Putamen (tissue), 1 donor: Measurements from ENCODE around the gene RB1.
"Not testable (repeated sequence)": the region's sequence is repeated elsewhere in the genome, so short reads cannot be mapped to it uniquely, and the experiment has no call there.

Source experiments
- DNase-seq: peaks from one replicate; pipeline ENCODE4 v3.0.0-alpha.2; 2016; ENCODE audit warnings: low spot score

The RB1 gene

DNA sequence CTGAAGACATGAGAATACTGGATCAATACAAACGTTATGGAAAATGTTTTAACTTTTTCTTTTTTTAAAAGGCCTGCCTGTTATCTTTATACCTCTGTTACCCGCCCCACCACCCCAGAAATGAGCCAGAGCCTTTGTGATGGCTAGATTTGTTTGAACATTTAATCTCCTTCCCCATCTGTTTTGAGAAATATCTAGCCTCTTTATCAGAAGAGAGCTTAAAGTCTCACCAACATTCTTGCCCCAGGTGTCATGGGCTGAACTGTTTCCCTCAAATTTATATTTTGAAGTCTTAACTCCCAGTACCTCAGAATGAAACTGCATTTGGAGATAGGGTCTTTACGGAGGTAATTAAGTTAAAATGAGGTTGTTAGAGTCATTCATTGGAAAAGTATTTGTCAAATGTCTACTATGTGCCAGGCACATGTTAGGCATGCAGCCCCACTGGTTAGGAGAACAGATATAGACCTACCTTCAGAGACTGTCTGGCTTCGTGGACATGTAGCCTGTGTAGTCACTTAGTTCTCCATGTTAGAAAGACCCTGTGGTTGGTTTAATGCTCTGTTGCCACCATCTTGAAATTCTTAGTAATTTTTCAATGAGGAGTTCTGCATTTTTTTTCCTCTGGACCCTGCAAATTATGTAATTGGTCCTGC lies 6.3 kb upstream of the RB1 start:
- no peak for DNase-seq

DNA sequence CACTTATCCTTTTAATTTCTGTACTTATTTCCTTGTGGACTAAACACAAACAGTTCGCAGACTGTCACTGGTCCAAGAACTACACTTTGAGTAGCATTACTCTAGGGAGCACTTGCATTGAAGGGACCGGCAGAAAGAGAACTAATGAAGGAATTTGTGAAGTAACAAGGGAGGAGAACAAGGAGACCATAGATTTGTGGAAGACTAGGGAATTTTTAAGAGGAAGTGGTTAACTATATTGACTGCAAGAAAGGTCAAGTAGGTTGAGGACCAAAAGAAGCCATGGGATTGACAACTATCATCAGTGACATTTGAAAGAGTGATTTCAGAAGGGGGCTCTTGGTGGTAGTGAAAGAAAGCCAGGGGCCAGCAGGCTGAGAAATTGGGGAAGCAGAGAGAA lies 4.0 kb upstream of the RB1 start:
- no peak for DNase-seq

DNA sequence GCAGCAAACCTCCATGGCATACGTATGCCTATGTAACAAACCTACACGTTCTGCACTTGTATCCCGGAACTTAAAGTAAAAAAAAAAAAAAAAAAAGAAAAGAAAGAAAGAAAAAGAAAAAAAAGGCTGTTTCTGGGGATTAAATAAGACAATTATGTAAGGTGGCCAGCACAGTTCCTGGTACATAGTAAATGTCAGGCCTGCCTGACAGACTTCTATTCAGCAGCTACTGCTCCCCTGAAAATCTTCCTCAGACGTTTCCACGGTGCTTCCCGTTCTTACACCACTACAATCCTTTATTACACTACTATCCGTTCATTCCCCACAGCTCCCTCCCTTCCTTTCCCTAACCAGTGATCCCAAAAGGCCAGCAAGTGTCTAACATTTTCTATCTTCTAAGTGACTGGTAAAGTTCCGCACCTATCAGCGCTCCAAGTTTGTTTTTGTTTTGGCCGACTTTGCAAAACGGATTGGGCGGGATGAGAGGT lies 636 bp upstream of the RB1 start:
- DNase-seq: peak; percentile 15

DNA sequence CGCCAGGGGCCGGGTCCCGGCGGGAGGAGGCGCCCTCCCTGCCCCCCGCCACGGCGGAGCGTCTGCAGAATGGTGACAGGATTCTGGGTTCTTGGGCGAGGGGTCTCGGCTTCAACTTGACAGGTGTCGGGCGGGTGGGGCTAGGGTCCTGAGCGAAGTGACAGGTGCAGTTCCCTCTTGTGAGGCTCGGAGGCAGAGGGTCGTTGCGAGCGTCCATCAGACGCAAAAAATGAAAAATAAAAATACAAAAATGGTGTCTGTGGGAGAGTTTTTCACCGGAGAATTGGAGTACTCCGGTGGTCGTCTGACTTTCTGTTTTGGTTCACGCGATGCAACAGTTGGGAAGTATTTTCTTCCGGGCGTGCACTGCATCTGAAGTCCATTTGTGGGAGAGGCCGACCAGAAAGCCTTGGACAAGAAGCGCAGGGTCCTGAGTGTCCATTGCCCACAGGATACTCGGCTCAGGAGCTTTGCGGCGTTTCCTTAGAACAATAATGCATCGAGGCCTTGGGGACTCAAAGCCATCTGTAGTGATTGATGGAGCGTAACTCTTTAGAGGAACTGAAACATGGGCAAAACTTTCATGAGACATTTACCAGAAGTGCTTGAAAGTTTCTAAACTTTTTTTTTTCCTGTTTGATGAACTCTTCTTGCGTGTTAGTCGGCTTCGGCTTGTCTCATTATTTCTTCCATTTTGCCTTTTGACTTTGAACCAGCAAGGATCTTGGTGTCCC lies 759 bp downstream of the RB1 start:
- DNase-seq: peak; percentile 25

DNA sequence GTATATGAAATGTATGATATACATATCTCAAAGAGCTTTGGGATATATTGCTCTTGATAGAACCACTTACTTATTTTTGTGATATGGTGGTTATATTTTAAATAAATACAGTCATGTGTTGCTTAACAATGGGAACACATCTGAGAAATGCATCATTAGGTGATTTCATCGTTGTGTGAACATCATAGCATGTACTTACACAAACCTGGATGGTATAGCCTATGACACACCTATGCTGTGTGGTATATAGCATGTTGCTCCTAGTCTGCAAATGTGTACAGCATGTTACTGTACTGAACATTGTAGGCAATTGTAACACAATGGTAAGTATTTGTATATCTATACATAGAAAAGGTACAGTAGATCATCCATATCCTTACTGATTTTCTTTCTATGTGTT lies 7.7 kb downstream of the RB1 start:
- DNase-seq: no peak

DNA sequence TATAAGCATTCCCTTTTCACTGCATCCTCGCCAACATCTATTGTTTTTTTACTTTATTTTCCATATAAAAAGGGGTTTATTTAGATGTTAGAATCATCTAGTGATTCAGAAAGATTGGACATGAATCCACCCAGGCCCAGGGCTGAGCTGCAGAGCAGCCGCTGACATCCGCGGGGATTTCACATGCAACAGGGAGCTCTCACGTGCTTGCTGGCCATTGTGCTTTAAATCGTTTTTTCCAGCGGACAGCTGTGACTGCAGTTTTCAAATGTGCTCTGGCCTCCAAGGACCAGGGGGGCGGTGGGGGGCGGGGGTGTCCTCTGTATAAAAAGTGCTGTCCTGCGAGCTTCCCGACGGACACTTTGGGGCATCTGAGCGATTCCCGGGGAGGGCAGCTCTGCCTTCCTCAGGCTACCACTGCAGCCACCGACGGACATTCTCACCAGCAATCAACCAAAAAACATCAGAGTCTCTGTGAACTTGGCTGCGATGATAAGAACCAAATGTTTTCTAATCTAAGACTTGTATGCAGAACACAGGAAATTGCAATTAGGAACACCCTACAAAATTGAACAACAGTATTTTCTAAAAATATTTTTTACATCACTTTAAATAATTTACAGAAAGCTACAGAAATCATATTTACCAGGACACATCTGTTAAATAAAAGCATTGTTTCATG lies 12.6 kb downstream of the RB1 start:
- DNase-seq: no peak

DNA sequence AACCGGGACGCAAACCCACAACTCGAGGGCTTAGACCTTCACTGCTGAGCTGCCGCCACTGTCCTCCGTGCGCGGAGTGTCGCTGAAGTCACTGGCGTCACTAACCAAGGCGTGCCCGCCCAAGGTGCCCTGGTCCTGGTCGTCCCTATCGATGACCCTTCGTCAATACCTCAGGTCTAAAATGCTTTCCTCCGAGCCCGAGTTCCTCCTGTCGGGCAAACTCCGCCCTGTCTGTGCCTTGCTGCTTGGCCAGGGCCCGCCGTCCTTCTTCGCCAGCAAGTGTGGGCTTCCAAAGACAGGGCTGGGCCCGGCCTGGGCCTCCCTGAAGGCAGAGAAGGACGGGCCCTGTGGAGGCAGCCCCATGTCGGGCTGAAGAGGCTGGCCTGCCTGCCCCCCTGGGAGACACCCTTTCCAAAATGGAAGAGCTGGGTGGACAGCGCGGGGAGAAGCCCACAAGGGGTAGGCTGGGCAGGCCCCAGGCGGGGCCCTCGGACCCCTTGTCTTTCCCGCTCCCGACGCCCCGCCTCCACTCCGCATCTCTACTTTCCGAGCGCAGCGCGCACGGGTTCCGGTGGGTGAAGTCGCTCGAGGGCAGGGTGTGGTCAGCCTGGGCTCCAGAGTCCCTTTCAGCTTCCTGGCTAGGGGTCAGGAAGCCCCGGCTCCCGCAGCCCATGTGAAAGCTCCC lies 13.4 kb downstream of the RB1 start:
- DNase-seq: no peak

DNA sequence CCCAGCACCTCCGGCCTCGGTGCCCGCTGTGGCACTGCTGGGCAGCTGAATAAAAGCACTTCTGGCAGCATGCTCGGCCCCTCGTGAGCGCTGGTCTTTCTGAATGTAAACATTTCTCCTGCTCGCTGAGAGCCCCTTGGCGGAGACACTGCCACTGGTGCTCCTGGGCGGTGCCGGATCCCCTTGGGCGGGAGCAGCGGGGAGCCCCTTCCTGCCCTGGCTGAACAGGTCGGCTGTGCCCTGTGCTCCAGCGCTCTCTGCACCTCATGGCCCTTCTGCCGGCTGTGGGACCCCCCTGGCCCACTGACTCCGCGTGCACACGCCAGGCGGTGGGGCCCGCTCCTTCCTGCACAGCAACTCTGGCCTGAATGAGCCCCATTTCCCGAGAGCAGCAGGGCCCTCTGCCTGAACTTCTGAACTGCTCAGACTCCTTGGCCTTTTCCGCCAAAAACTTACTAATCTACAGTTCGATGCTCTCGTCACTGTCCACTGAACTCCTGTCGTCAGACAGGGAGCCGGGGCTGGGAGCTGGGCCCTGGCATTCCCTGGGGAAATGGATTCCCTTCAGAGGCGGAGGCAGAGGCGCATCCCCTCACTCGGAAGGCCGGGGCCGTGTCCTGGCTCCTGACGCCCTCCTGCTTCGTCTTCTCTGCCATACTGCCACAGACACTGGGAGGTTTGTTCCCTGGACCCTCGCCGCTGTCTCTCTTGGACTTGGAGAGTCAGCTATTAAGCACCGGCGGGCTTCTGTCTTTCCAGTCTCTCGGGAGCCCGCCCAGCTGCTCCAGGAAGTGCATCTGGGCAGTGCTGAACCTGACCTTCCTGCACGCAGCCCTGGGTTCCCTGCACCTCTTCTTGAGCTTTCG lies 14.2 kb downstream of the RB1 start:
- DNase-seq: no peak

DNA sequence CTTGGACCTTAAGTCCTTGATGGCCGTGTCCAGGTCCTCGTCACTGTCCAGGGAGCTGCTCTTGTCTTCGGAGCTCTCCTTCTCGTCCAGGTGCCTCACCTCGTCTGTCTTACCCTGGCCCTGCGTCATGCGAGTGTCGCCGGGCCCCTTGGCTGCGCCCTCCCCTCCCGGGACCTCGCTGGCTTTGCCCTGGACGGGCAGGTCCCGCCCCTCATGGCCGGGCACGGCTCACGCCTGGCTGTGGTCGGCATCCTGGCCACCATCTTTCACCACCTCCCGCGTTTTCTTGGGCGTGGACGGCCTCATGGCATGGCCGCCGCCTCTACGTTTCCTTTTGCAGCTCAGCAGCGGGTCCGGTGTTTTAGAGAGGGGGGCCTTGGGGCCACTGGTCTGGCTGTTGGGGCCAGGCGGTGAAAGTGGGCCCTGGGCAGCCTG lies 14.8 kb downstream of the RB1 start:
- no peak for DNase-seq

DNA sequence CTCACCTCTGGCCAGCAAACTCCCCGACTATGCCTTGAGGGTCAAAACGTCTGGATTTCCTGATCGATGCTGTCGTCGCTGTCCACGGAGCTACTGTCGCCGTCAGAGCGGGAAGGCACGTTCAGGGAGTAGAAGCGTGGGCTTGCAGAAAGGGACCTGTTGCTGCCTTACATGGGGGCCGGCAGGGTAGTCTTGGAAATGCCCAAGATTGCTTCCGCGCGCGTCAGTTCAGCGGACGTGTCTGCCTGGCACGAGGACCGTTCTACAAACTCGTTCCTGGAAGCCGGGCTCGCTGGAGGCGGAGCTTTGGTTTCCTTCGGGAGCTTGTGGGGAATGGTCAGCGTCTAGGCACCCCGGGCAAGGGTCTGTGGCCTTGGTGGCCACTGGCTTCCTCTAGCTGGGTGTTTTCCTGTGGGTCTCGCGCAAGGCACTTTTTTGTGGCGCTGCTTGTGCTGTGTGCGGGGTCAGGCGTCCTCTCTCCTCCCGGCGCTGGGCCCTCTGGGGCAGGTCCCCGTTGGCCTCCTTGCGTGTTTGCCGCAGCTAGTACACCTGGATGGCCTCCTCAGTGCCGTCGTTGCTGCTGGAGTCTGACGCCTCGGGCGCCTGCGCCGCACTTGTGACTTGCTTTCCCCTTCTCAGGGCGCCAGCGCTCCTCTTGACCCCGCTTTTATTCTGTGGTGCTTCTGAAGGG lies 15.4 kb downstream of the RB1 start:
- no peak for DNase-seq

DNA sequence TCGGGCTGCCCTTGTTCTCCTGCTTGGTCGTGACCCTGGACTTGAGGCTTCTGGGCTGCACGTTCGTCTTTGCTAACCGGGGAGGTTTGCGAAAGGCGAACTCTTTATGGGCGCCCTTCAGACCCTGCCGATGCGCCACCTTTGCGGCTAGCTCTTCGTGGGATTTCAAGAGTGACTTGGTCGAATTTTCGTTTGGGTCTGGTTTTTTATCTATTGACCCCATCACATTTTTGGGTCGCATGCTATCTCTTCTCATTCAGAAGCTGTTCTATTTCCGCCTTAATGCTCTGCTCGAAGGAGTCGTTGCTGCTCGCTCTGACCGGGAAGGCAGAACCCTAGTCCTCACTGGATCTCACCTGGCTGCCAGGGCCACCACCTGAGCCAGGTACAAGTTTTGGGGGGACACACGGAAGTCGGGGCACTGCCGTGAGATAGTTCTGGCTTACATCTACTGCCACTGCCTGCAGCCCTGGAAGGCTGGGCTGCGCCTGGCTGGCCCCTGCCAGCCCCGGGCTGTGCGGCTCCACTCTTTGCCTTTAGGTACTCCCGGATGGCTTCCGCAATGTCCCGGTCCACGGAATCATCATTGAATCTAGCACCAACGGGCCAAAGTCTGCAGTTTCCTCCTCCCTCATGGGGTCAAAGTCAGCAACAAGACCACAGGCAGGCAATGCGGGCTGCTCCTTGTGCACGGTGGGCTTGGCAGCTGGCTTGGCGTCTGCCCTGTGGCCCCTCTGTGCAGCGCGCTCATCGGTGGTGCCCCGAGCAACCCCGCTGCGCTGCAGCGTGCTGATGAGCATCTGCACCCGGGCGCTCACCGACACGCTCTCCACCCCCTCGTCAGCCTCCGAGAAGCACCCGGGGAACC lies 16.2 kb downstream of the RB1 start:
- no peak for DNase-seq

DNA sequence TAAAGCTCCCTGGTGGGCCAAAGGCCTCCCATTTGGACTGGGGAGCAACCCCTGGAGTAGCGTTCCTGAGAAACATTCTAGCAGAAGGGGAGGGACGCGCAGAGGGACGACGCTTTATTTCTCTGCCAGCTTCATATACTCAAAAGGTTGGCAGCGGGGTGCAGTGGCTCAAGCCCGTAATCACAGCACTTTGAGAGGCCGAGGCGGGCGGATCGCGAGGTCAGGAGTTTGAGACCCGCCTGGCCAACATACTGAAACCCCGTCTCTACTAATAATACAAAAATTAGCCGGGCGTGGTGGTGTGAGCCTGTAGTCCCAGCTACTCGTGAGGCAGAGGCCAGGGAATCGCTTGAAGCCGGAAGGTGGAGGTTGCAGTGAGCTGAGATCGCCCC lies 16.8 kb downstream of the RB1 start:
- no peak for DNase-seq

DNA sequence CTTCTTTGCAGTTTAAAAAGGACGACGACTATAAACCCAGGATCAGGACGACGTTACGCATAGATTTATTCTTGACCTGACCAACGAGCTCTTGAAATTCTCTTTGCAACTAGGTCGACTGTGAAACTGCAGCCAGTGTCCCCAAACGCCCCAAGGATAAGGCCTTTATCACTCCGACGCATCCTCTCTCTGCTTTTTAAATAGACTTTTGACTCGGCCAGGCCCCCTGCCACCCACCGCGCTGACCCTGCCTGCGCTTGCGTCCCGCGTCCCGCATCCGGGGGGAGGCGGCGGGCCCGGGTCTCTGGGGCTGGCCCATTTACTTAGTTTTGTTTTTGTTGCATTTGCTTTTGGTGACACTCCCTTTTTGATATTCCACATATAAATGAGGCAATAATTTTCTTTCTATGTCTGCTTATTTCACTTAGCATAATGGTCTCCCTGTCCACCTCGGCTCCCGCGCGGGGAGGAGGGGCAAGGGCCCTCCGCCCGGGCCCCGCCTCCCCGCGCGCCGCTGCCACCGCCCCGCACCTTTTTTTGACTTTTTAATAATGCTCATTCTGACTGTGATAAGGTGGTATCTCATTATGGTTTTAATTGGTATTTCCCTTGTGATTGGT lies 17.4 kb downstream of the RB1 start:
- DNase-seq: no peak

DNA sequence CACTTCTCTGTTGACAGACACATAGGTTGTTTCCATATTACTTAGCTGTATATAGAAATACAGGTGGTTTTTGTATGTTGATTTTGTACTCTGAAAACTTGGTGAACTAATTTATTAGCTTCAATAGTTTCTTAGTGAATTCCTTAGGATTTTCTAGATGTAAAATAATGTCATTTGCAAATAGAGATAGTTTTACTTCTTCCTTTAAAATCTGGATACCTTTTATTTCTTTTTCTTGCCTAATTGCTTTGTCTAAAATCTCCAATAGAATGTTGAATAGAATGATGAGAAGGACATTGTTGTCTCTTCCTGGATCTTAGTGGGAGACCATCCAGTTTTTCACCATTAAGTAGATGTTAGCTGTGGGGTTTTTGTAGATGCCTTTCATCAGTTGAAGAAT lies 18.7 kb downstream of the RB1 start:
- DNase-seq: no peak

DNA sequence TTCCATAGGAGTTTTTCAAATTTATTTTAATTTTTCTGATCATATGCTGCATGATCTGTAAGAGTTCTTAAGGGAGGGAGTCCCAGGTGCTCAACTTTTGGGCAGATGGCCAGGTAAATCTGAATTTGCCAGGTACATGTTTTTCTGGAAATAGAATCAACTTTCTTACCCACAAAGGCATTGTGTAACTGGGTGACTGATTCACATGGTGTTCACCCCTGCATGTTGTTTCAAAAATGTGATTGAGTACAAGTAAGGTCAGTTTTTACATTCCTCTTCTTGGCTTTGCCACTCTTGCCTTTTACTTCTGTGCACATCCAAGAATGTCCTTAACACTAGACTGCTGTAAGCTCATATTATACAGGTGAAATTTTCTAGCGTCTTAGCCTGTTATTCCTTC lies 30.4 kb downstream of the RB1 start:
- DNase-seq: no peak

DNA sequence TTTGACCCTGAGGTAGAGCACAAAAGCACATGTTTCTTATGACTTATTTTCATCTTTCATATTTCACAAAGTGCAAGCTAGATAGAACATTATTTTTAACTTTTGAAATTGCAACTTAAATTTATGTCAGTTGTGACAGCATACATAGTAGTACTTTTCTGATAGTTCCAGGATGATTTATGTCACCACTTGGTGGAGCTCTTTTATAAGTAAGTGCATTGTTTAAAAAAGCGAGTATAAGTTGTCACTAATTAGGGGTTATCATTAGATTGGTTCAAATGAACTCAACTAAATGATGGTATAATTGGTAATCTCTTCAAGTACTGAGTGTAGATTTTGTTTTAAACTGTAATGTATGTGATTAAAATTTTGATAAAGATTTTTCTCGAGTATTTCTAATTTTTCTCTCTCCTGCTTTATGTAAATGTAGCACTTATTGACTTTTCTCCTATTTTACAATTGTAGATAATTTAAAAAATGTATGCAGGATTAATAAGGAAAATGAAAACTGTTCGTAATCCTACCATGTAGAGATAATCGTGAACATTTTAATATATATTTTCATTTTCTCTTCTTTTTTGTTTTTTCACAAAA lies 31.1 kb downstream of the RB1 start:
- peak; percentile 30 for DNase-seq

DNA sequence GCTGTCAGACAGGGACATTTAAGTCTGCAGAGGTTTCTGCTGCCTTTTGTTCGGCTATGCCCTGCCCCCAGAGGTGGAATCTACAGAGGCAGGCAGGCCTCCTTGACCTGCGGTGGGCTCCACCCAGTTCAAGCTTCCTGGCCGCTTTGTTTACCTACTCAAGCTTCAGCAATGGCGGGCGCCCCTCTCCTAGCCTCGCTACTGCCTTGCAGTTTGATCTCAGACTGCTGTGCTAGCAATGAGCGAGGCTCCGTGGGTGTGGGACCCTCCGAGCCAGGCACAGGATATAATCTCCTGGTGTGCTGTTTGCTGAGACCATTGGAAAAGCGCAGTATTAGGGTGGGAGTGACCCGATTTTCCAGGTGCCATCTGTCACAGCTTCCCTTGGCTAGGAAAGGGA lies 35.6 kb downstream of the RB1 start:
- DNase-seq: not testable (repeated sequence)

DNA sequence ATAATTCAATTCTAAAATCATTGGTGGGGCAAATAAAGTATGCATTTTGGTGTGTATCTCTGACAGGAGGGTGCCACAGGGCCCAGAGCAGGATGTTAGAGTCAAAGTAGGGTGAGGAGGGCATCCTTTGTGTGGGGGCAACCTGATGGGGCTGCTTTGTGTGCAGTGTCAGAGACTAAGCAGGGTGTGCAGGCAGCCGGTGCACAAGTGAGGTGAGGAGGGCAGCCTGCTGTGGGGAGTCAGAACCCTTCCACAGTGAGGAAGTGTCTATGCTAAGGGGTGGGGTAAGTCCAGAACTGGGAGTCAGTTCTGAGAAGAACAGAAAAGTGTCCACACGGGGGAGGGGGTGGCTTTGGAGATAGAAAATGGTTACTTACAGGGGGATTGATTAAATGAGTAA lies 40.7 kb downstream of the RB1 start:
- no peak for DNase-seq

DNA sequence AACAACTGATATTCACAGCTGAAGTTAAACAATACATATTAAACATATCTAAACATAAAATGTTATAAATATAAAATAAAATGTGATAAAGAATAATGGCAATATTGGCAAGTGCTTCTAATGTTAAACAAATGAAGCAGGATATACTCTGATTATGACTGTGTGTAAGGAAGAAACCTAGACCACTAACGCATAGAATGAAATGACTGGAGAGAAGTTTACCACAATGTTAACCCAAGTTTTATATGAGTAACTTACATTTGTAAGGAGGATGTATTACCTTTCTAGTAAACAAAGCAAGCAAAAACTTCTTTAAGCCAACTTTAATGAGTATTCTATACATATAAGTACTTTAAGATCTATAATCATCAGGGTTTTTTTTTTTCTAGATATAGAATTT lies 43.0 kb downstream of the RB1 start:
- DNase-seq: no peak
